HG02759 (cell line): ENCODE measurements around the gene SPACA5.
"Not testable (repeated sequence)": the region's sequence is repeated elsewhere in the genome, so short reads cannot be mapped to it uniquely, and the experiment has no call there.

Experiments used
- ATAC-seq: cut with Tn5 transposase; IDR thresholded peaks from one replicate; pipeline ENCODE4 v1.9.1; 2021; ENCODE audit warnings: mild to moderate bottlenecking, moderate library complexity; ENCODE audit not compliant: unreplicated experiment

The SPACA5 gene

GRCh38 chrX:48021026-48021900 is 14.5 kb downstream of the SPACA5 start:
- ATAC-seq = peak; percentile 75

DNA sequence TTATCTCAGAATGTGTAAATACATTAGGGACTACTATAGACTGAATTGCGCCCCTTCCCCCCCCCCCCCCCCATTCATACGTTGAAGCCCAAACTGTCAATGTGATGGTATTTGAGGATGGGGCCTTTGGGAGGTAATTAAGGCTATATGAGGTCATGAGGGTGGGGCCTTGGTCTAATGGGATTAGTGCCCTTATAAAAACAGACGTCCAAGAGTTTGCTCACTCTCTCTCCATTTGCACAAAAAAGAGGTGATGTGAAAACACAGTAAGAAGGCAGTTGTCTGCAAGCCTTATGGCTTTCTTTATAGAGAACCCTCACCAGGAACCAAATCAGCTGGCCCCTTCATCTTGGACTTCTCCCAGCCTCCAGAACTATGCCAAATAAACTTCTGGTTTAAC is 15.3 kb downstream of the SPACA5 start:
- ATAC-seq = no peak

DNA sequence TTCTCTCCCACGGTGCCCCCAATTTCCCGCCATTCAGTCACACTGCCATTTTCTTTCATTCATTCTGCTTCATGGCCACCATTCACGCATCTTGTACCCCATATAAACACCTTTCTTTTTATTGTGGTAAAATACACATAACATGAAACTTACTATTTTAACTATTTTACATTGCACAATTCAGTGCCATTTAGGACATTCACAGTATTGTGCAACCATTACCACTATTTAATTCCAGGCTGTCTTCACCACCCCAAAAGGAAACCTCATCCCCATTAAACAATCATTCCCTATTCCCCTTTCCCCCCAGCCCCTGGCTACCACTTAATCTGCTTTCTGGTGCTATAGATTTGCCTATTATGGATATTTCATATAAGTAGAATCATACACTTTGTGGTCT is 15.9 kb downstream of the SPACA5 start:
- no peak for ATAC-seq

DNA sequence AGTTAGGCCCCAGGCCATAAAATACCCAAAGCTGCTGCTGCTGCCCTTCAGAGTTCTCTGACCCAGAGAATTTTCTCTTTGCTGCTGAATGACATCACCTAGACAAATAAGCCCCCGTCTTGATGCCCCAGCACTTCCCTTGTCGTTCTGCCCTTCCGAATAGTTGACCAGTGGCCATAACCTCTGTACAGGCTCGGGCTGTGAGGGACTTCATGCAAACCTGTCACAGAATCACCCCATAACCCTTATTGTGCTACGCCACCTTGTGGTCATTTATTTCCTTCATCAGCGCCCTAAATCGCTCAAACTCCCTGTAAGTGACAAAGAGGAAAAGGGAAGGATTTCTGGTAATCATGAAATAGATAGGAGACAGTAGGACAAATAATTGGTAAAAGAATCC is 18.8 kb downstream of the SPACA5 start:
- no peak for ATAC-seq

DNA sequence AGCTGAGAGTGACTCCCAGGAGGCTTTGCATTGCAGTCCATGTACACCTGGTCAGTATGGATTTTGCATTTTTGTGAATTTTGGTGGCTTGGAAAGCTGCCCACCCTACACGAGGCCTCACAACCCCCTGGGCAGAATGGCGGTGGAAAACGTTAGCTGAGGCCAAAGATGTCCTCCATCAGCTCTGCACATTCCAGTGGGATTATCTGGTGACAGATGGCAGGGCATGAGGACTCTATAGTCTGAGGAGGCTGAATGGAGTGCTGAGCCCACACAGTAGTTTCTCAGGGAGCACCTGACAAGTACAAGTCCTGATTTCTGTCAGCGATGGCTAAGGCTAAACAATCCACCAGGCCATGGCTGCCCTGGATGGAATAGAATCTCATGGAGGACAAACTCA is 20.8 kb downstream of the SPACA5 start:
- not testable (repeated sequence) for ATAC-seq

GRCh38 chrX:48028091-48028490 is 21.3 kb downstream of the SPACA5 start:
- no peak for ATAC-seq

DNA sequence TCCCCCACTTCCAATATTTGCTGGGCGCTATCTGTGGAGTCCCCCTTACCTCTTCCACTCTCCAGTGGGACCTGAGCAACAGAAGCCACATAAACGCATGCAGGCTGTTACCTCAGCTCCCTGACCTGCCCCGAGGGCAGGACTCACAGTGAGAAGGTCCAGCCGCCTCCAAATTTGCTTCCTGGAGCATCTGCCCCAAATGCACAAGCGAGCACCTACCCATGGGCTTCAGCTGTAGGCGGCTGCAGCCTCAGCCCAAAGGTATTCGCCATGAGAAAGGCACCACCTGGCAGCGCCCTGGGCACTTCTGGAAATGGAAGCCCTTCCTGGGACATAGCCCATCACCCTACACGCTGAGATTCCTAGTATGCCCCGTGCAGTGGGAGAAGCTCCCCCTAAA is 23.4 kb downstream of the SPACA5 start:
- ATAC-seq = no peak

GRCh38 chrX:48030641-48031173 is 23.9 kb downstream of the SPACA5 start:
- not testable (repeated sequence) for ATAC-seq

GRCh38 chrX:48035891-48036290 is 29.1 kb downstream of the SPACA5 start:
- ATAC-seq = no peak

GRCh38 chrX:48043056-48043455 is 36.3 kb downstream of the SPACA5 start:
- no peak for ATAC-seq

DNA sequence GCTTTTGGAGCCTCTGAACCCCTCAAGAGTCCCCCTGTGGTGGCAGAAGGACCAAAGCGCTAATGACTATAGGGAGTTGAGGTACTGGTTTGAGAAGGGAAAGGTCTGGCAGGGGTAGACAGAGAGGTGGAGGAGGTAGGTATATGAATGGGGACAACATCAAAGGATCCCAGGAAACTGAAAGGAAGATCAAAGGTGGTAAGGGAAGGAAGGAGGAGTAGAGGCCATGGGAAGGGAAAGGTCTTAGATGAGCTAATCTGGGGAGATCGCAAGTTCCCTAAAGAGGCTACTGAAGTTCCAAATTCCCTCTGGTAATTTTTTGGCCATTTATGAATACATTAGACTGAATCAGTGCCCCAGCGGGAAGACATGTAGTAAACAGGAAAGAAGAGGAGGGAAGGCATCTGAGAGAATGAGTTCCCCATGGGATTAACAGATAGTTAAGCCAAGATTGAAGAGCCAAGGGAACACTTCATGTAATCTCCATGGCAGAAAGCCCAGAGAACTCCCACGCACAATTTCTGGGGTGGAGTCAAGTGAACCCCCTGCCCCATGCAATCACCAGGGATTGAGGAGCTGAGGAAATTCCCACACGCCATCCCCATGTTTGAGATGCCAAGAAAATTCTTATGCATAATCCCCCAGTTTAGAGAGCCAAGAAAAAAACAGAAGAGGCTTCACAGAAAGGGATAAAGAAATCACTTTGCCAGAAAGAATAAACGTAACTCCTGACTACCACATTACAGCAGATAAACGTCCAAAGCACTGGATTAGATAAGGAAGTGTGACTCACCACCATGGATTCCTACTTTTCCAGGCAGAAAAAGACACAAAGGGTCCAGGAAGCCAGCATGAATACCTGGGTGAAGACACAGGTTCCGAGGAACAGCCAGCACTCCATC is 38.9 kb downstream of the SPACA5 start:
- no peak for ATAC-seq

- no peak for ATAC-seq
Observed at GRCh38 chrX:48046846-48047245, 40.1 kb downstream of the SPACA5 start.

- ATAC-seq = no peak
Observed at GRCh38 chrX:48058621-48059295, 52.0 kb downstream of the SPACA5 start.

- ATAC-seq = no peak
Observed at GRCh38 chrX:48059296-48059639, 52.5 kb downstream of the SPACA5 start.
